Hypothalamus (tissue), 51 donors: ENCODE results near the gene ABHD14A.

Experiments
- DNase-seq, 51 donors: peaks; one replicate each; lab custom pipeline; 2025; lab: John Stamatoyannopoulos, UW

The ABHD14A gene

GRCh38 chr3:51968883-51969678, 5.8 kb upstream of the ABHD14A start:
- no peak for DNase-seq

GRCh38 chr3:51969841-51970240, 5.0 kb upstream of the ABHD14A start:
- DNase-seq = no peak

GRCh38 chr3:51970606-51971300, 4.1 kb upstream of the ABHD14A start:
- no peak for DNase-seq

- DNase-seq = no peak
These were observed 3.5 kb upstream of the ABHD14A start for GRCh38 chr3:51971350-51971749.

- DNase-seq = peak in 11 of 51 donors; percentile 41 to 79 (median 53)
These were observed 444 bp upstream of the ABHD14A start for GRCh38 chr3:51974277-51974962.

GRCh38 chr3:51975852-51976549, 1.1 kb downstream of the ABHD14A start:
- DNase-seq = peak in 48 of 51 donors; percentile 26 to 89 (median 76)

GRCh38 chr3:51977446-51978142, 2.7 kb downstream of the ABHD14A start:
- DNase-seq = no peak

GRCh38 chr3:51978143-51978502, 3.3 kb downstream of the ABHD14A start:
- no peak for DNase-seq

- no peak for DNase-seq
These were observed 5.4 kb downstream of the ABHD14A start for GRCh38 chr3:51980253-51980652.

GRCh38 chr3:51982352-51982837, 7.5 kb downstream of the ABHD14A start:
- peak in 1 of 51 donors; percentile 76 for DNase-seq

- peak in 45 of 51 donors; percentile 44 to 85 (median 70) for DNase-seq
These were observed 8.1 kb downstream of the ABHD14A start, which contains the start of gene ACY1 for GRCh38 chr3:51982838-51983577. Gene ACY1 (plus strand): TSS chr3:51983535. CDS start chr3:51984065, 530 bp downstream.

- DNase-seq = no peak
These were observed 8.9 kb downstream of the ABHD14A start for GRCh38 chr3:51983578-51984268.

GRCh38 chr3:51984269-51984647, 9.4 kb downstream of the ABHD14A start:
- DNase-seq = no peak

GRCh38 chr3:51985063-51985462, 10.2 kb downstream of the ABHD14A start:
- DNase-seq = no peak

- DNase-seq = no peak
These were observed 11.4 kb downstream of the ABHD14A start for GRCh38 chr3:51986010-51986947.

- DNase-seq = no peak
These were observed 12.7 kb downstream of the ABHD14A start for GRCh38 chr3:51987568-51987967.
